ENCODE data around the gene MRFAP1. TPM values are rescaled to one million over a fixed set of nuclear protein-coding genes. Genes with fewer than 3 reads are reported as not detected.
"Not testable (repeated sequence)": the region's sequence is repeated elsewhere in the genome, so short reads cannot be mapped to it uniquely, and the experiment has no call there.

The MRFAP1 gene
- total RNA-seq, 4 donors from 2014 or later = 147 to 234 (median 186) TPM

- H3K27ac ChIP-seq = no peak overlapping the region
- peaks cover 6 to 38% (median 12%) of the 10 kb centered on the region in 3 donors for H3K4me1 ChIP-seq
- peaks cover 0 to 5% (median 0%) of the 10 kb centered on the region in 3 donors for H3K36me3 ChIP-seq
- DNase-seq = no peak
- peak overlapping the region; percentile 7 to 60 (median 29) for H3K4me3 ChIP-seq
- WGBS, 2 donors = 28 to 57% methylated on average over 7 to 29 of the region's 55 CpGs
- TF ChIP-seq CTCF (IDR thresholded peaks at IDR 0.05) (no peak), POLR2A (IDR thresholded peaks at IDR 0.05) (no peak)
- no peaks in the 10 kb centered on the region for H3K9me3 ChIP-seq
- peaks cover 0 to 32% (median 2%) of the 10 kb centered on the region in 4 donors for H3K27me3 ChIP-seq
- intact Hi-C loops (cut with DNase I) = no loop called here
These were observed 23.3 kb downstream of the MRFAP1 start for GRCh38 chr4:6663596-6664393.

GRCh38 chr4:6665320-6665654 lies 24.8 kb downstream of the MRFAP1 start:
- WGBS, 2 donors = 96 to 97% methylated on average over 9 of the region's 9 CpGs
- no peaks in the 10 kb centered on the region for H3K9me3 ChIP-seq

GRCh38 chr4:6668391-6668790 lies 27.9 kb downstream of the MRFAP1 start:
- peaks cover 0 to 23% (median 0%) of the 10 kb centered on the region in 3 donors for H3K36me3 ChIP-seq
- no peak for DNase-seq
- no peaks in the 10 kb centered on the region for H3K9me3 ChIP-seq
- TF ChIP-seq POLR2A (IDR thresholded peaks at IDR 0.05) (no peak), CTCF (IDR thresholded peaks at IDR 0.05) (no peak)
- H3K27me3 ChIP-seq = peaks cover 0 to 26% (median 2%) of the 10 kb centered on the region in 4 donors
- WGBS, 2 donors = 57 to 67% methylated on average over 11 of the region's 11 CpGs
- intact Hi-C loops (cut with DNase I) = no loop called here
- H3K27ac ChIP-seq = peak overlapping the region in 1 of 4 donors; percentile 65
- no peak overlapping the region for H3K4me3 ChIP-seq
- H3K4me1 ChIP-seq = peaks cover 6 to 42% (median 7%) of the 10 kb centered on the region in 3 donors

More at GRCh38 chr4:6665320-6665654, 24.8 kb downstream of the MRFAP1 start:
- intact Hi-C loops (cut with DNase I) = no loop called here
- H3K36me3 ChIP-seq = peaks cover 0 to 19% (median 0%) of the 10 kb centered on the region in 3 donors
- no peak overlapping the region for H3K27ac ChIP-seq
- peaks cover 6 to 27% (median 7%) of the 10 kb centered on the region in 3 donors for H3K4me1 ChIP-seq
- H3K4me3 ChIP-seq = no peak overlapping the region
- TF ChIP-seq CTCF (IDR thresholded peaks at IDR 0.05) (no peak), POLR2A (IDR thresholded peaks at IDR 0.05) (no peak)
- no peak for DNase-seq
- peaks cover 0 to 32% (median 2%) of the 10 kb centered on the region in 4 donors for H3K27me3 ChIP-seq

- Histone ChIP-seq H3K9me3 (no peaks in the 10 kb centered on the region), H3K27me3 (no peaks in the 10 kb centered on the region), H3K4me3 (no peak overlapping the region), H3K36me3 (peaks cover 0 to 36% (median 0%) of the 10 kb centered on the region in 3 donors), H3K4me1 (peaks cover 16 to 56% (median 19%) of the 10 kb centered on the region in 3 donors), H3K27ac (no peak overlapping the region)
- WGBS, 2 donors = 40 to 43% methylated on average over 1 of the region's 1 CpG
- intact Hi-C loops (cut with DNase I) = no loop called here
- TF ChIP-seq POLR2A (IDR thresholded peaks at IDR 0.05) (no peak), CTCF (IDR thresholded peaks at IDR 0.05) (no peak)
- DNase-seq = no peak
These were observed 31.2 kb downstream of the MRFAP1 start for GRCh38 chr4:6671648-6672047.

- H3K27me3 ChIP-seq = no peaks in the 10 kb centered on the region
- H3K4me3 ChIP-seq = no peak overlapping the region
- H3K4me1 ChIP-seq = peaks cover 21 to 61% (median 24%) of the 10 kb centered on the region in 3 donors
- no peaks in the 10 kb centered on the region for H3K9me3 ChIP-seq
- no peak overlapping the region for H3K27ac ChIP-seq
- intact Hi-C loops (cut with DNase I) = no loop called here
- TF ChIP-seq POLR2A (IDR thresholded peaks at IDR 0.05) = no peak
- TF ChIP-seq CTCF (IDR thresholded peaks at IDR 0.05) = no peak
- 94 to 96% methylated on average over 14 to 15 of the region's 19 CpGs for WGBS, 2 donors
- peaks cover 0 to 41% (median 0%) of the 10 kb centered on the region in 3 donors for H3K36me3 ChIP-seq
- no peak for DNase-seq
These were observed 31.6 kb downstream of the MRFAP1 start for GRCh38 chr4:6672131-6672530.

- intact Hi-C loops (cut with DNase I); H3K9me3 ChIP-seq; DNase-seq; H3K27me3 ChIP-seq: not testable (repeated sequence)
- Histone ChIP-seq H3K36me3 (peaks cover 0 to 46% (median 0%) of the 10 kb centered on the region in 3 donors), H3K4me1 (peaks cover 22 to 66% (median 26%) of the 10 kb centered on the region in 3 donors), H3K27ac (peak overlapping the region in 1 of 4 donors; percentile 95), H3K4me3 (peak overlapping the region in 1 of 4 donors; percentile 89)
- no CpG with 5 or more reads among the region's 34 CpGs for WGBS, 2 donors
These were observed 32.2 kb downstream of the MRFAP1 start for GRCh38 chr4:6672541-6673190.

Data from esophagus squamous epithelium (tissue), 5 donors.